PC-9 (cell line): Measurements from ENCODE around the gene MYO5A.
"Not testable (repeated sequence)": the region's sequence is repeated elsewhere in the genome, so short reads cannot be mapped to it uniquely, and the experiment has no call there.

Source experiments
- EZH2 ChIP-seq: fragments of 200-600 bp; sonication (generic); IDR thresholded peaks from 2 replicates; pipeline ENCODE4 v1.8.0; 2017; ENCODE audit warnings: antibody characterized with exemption, low read depth
- TF ChIP-seq, protein P1 (sequence below): fragments of 200-600 bp; sonication (generic); conservative IDR thresholded peaks from 2 replicates; pipeline ENCODE4 v1.6.1; 2017; ENCODE audit warnings: mixed run types, antibody characterized with exemption, mild to moderate bottlenecking, moderate library complexity

DNA sequence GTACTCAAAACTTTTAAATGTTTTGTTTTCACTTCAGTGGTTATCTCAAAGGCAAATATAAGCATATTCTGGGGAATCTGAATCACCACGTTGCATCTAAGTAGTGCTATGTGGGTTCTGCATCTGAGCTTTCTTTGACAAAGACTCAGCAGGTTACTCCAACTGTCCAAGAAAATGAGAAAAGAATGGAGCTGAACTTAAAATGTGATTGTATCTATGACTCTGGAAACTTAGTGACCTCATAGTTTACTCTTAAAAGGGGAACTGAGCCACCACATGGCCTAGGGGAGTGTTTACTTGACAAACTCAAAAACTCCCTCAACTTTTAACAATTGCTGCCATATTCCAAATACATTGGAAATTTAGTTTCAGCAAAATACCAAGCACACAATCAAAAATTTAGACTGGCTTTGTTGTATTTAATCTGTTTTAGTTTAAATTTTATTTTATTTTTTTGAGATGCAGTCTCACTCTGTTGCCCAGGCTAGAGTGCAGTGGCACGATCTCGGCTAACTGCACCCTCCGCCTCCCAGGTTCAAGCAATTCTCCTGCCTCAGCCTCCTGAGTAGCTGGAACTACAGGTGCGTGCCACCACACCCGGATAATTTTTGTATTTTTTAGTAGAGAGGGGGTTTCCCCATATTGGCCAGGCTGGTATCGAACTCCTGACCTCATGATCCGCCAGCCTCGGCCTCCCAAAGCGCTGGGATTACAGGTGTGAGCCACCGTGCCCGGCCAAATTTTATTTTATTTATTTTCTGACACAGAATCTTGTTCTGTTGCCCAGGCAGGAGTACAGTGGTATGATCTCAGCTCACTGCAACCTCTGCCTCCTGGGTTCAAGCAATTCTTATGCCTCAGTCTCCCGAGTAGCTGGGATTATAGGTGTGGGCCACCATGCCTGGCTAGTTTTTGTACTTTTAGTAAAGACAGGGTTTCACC, 37.0 kb upstream of the MYO5A start:
- TF ChIP-seq, protein P1, sequence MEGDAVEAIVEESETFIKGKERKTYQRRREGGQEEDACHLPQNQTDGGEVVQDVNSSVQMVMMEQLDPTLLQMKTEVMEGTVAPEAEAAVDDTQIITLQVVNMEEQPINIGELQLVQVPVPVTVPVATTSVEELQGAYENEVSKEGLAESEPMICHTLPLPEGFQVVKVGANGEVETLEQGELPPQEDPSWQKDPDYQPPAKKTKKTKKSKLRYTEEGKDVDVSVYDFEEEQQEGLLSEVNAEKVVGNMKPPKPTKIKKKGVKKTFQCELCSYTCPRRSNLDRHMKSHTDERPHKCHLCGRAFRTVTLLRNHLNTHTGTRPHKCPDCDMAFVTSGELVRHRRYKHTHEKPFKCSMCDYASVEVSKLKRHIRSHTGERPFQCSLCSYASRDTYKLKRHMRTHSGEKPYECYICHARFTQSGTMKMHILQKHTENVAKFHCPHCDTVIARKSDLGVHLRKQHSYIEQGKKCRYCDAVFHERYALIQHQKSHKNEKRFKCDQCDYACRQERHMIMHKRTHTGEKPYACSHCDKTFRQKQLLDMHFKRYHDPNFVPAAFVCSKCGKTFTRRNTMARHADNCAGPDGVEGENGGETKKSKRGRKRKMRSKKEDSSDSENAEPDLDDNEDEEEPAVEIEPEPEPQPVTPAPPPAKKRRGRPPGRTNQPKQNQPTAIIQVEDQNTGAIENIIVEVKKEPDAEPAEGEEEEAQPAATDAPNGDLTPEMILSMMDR = not testable (repeated sequence)
- TF ChIP-seq EZH2 = not testable (repeated sequence)
